Stimulated activated CD8-positive, alpha-beta memory T cell treated with anti-CD3 and anti-CD28 coated beads, Interleukin-4, amount 100 ng/mL, for 48 hours (primary cell): Measurements from ENCODE around the gene RPL7L1.

Source experiments
- DNase-seq: peaks from one replicate; pipeline ENCODE4 v3.0.0-alpha.2; 2020

RPL7L1 gene

GRCh38 chr6:42936398-42936797 is 57.0 kb downstream of the RPL7L1 start:
- DNase-seq = no peak

- DNase-seq = no peak
These were observed 58.4 kb downstream of the RPL7L1 start for GRCh38 chr6:42937548-42938427.

- DNase-seq = no peak
These were observed 59.0 kb downstream of the RPL7L1 start for GRCh38 chr6:42938428-42938796.

GRCh38 chr6:42938987-42939809 is 59.8 kb downstream of the RPL7L1 start:
- DNase-seq = no peak
